Measurements from ENCODE around the gene PURB.

- no peak for TF ChIP-seq CTCF (conservative IDR thresholded peaks at IDR 0.05; ENCODE audit: low read depth in 2 of 2)
- TF ChIP-seq POLR2AphosphoS5 (IDR thresholded peaks at IDR 0.05; ENCODE audit: low read depth): no peak
- TF ChIP-seq EZH2 (IDR thresholded peaks at IDR 0.05; ENCODE audit: low read depth, unreplicated experiment): no peak
- no peak for TF ChIP-seq EZH2phosphoT487 (IDR thresholded peaks at IDR 0.05; ENCODE audit: unreplicated experiment)
- TF ChIP-seq ETS1 (IDR thresholded peaks at IDR 0.05): no peak
- TF ChIP-seq CREB1 (CRISPR knock-in tag; IDR thresholded peaks at IDR 0.05; ENCODE audit: low read depth): no peak
Observed at GRCh38 chr7:44909596-44910389, 24.5 kb upstream of the PURB start.

Data from GM23338 (cell line).